GM12865 (cell line): ENCODE results near the gene PRDM2.
A peak's percentile ranks its signal among the peaks of the same experiment; 100 is the strongest.

Source experiments
- DNase-seq: peaks from one replicate; pipeline ENCODE4 v3.0.0; 2010; ENCODE audit warnings: low read depth
- H3K4me3 ChIP-seq: 2 replicates; pipeline ENCODE4 v1.5.1; 2011; ENCODE audit warnings: mild to moderate bottlenecking, low read depth, low read length, control low read depth
- TF ChIP-seq, protein P1 (sequence below): IDR thresholded peaks from 2 replicates; pipeline ENCODE4 v1.5.1; 2011; ENCODE audit warnings: low read length, control low read depth, low read depth, inconsistent platforms; ENCODE audit not compliant: insufficient read depth; ENCODE audit errors: missing control alignments

Gene PRDM2

DNA sequence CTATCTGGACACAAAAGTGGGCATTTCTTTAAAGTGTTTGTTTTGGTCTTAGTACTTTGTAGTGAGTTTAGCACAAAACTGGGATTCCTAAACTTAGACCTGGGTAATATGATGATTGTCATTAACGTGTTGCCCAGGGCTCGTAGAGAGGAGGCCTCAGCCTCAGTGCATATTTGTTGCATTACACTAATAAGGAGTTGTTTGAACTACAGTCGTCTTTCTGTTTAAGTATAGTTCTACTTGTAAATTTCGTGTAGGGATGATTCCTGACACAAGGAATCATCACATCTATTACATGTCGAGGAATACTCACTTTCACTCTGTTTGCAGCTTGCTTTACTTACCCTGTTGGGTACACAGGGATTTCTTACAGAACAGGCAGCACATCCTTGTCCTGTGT, 85.0 kb downstream of the PRDM2 start:
- DNase-seq, result no peak
- TF ChIP-seq, protein P1, sequence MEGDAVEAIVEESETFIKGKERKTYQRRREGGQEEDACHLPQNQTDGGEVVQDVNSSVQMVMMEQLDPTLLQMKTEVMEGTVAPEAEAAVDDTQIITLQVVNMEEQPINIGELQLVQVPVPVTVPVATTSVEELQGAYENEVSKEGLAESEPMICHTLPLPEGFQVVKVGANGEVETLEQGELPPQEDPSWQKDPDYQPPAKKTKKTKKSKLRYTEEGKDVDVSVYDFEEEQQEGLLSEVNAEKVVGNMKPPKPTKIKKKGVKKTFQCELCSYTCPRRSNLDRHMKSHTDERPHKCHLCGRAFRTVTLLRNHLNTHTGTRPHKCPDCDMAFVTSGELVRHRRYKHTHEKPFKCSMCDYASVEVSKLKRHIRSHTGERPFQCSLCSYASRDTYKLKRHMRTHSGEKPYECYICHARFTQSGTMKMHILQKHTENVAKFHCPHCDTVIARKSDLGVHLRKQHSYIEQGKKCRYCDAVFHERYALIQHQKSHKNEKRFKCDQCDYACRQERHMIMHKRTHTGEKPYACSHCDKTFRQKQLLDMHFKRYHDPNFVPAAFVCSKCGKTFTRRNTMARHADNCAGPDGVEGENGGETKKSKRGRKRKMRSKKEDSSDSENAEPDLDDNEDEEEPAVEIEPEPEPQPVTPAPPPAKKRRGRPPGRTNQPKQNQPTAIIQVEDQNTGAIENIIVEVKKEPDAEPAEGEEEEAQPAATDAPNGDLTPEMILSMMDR, result no peak
- H3K4me3 ChIP-seq, result no peak overlapping the region

- no peak for DNase-seq
- TF ChIP-seq, protein P1, result no peak
- no peak overlapping the region for H3K4me3 ChIP-seq
Measured at GRCh38 chr1:13786541-13786940, 86.6 kb downstream of the PRDM2 start.

- no peak for DNase-seq
- TF ChIP-seq, protein P1, result no peak
- no peak overlapping the region for H3K4me3 ChIP-seq
Measured at GRCh38 chr1:13788795-13789194, 88.8 kb downstream of the PRDM2 start.

DNA sequence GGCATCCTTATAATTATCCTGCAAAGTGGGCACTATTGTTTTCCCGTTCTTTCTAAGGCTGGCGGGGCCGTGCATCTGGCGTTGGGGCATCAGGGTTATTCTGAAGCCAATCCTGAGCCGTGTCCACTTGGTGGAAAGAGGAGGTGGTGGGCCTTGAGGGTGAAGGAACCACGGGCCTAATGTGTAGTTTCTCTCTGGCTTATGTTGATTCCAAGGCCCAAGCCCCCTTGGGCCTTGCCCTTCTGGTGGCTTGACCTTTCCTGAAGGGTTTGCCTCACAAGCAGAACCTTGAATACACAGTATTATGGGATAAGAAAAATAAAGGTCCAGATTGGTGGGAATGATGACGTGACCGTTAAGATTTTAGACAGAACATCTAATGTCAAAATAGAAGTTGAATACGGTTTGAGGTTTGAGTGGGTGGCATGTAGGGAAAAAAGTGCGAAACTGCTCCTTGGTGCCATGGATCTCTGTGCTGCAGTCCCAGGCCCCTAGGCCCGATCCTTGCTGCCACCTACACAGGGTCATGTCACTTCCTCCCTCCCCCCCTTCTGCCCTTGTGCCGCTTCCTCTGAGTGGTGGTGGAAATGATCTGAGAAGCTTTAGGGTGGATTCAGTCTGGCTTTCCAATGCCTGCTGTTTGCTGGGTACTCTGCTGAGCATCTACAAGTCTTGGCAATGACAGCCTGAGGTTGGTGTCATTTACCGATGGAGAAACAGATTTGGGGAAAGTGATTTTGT, 90.5 kb downstream of the PRDM2 start:
- no peak for DNase-seq

DNA sequence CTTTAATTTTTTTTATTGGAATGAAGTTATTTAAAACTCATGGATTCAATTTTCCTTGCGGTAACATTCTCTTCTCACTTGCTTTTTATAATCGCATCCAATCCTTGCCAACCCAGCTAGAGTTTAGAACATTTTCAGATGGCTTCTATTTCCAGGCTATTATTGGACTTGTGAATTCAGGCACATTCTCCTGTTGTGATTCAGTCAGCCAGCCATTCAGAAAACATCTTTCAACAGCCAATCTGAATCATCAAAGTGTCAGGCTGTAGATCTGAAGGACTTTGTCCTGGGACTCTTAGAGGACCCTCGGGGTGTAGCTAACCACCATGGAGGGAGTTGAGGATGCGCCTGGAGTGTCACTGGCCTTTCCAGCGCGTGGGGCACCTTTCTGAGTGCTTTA, 92.4 kb downstream of the PRDM2 start:
- no peak overlapping the region for H3K4me3 ChIP-seq
- no peak for DNase-seq
- TF ChIP-seq, protein P1, result no peak

More for the DNA sequence above, 90.5 kb downstream of the PRDM2 start:
- TF ChIP-seq, protein P1, result no peak
- H3K4me3 ChIP-seq, result no peak overlapping the region

DNA sequence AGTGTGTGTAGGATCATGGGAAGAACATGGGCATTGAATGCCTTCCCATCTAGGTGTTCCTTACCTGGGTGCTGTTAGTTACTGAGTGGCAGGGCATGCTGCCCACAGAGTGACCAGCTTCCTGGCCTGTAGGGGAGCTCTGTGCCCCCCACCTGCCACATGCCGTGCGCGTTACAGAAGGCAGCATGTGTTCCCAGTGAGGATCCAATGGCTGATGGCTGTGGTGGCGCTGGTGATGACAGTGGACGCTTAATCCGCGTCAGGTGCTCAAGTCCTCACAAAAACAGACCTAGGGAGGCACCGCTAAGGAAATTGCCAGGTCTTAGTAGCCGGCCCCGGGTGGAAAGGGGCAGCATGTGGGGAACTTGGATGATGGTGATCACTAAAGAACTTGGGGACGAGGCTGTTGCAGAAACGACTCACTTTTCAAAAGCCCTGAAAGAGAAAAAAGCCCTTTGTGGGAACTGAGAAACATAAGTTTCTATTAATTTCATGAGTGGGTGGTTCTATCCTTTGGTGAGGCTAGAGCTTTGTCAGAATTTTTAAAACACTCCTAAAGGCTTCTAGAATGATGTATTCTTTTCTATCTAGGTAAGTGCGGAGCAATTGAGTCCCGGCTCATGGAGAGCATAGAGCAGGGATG, 93.2 kb downstream of the PRDM2 start:
- TF ChIP-seq, protein P1, result no peak
- H3K4me3 ChIP-seq, result no peak overlapping the region
- DNase-seq, result peak; percentile 33
